ENCODE results near the gene CNTN4. TPM values are rescaled to one million over a fixed set of nuclear protein-coding genes. Genes with fewer than 3 reads are reported as not detected.
A peak's percentile ranks its signal among the peaks of the same experiment; 100 is the strongest.

CNTN4 gene
- total and polyA plus RNA-seq, 4 donors = 1.2 to 3.8 (median 2.6) TPM

DNA sequence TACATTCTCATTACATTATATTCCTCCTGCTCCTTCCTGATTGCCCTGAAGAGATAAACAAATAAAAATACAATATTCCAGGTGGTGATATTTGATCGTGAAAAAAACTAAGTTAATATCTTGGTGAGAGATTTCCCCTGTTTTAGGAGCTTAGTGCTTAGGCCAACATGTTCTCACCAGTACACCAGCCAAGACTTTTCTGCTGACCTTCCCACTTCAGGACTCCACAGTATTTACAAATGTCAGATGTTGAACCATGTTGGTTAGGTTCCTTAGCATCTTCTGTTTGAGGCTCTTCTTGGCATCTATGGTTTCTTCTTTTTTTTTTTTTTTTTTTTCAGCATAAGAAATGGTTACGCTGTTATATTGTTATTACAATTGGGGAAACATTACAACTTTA, 764.5 kb downstream of the CNTN4 start:
- Histone ChIP-seq H3K27me3 (ENCODE audit: control insufficient read depth in 4 of 4, insufficient read depth in 4 of 4, low read length in 3 of 4) (no peaks in the 10 kb centered on the region), H3K27ac (ENCODE audit: low read depth in 1 of 2, low read length in 2 of 2) (peak overlapping the region; percentile 70 to 72), H3K4me1 (ENCODE audit: control insufficient read depth in 4 of 4, insufficient read depth in 4 of 4, low read length in 3 of 4) (peaks cover 4 to 38% (median 23%) of the 10 kb centered on the region in 4 donors), H3K4me3 (ENCODE audit: low read depth in 1 of 3, low read length in 3 of 3) (no peak overlapping the region), H3K9ac (ENCODE audit: low read depth in 1 of 2, low read length in 2 of 2) (no peak overlapping the region), H3K36me3 (ENCODE audit: control insufficient read depth in 4 of 4, insufficient read depth in 3 of 4, low read depth in 1 of 4, low read length in 3 of 4) (no peaks in the 10 kb centered on the region), H3K9me3 (ENCODE audit: control insufficient read depth in 4 of 4, low read length in 3 of 4) (no peaks in the 10 kb centered on the region)
- no peak for DNase-seq (ENCODE audit: low spot score)
- no peak for TF ChIP-seq GABPA (IDR thresholded peaks at IDR 0.05 in 1 of 2, conservative IDR thresholded peaks at IDR 0.05 in 1 of 2)
- TF ChIP-seq YY1 (IDR thresholded peaks at IDR 0.05) = no peak
- no peak for TF ChIP-seq JUND (IDR thresholded peaks at IDR 0.05)
- TF ChIP-seq, protein P1, sequence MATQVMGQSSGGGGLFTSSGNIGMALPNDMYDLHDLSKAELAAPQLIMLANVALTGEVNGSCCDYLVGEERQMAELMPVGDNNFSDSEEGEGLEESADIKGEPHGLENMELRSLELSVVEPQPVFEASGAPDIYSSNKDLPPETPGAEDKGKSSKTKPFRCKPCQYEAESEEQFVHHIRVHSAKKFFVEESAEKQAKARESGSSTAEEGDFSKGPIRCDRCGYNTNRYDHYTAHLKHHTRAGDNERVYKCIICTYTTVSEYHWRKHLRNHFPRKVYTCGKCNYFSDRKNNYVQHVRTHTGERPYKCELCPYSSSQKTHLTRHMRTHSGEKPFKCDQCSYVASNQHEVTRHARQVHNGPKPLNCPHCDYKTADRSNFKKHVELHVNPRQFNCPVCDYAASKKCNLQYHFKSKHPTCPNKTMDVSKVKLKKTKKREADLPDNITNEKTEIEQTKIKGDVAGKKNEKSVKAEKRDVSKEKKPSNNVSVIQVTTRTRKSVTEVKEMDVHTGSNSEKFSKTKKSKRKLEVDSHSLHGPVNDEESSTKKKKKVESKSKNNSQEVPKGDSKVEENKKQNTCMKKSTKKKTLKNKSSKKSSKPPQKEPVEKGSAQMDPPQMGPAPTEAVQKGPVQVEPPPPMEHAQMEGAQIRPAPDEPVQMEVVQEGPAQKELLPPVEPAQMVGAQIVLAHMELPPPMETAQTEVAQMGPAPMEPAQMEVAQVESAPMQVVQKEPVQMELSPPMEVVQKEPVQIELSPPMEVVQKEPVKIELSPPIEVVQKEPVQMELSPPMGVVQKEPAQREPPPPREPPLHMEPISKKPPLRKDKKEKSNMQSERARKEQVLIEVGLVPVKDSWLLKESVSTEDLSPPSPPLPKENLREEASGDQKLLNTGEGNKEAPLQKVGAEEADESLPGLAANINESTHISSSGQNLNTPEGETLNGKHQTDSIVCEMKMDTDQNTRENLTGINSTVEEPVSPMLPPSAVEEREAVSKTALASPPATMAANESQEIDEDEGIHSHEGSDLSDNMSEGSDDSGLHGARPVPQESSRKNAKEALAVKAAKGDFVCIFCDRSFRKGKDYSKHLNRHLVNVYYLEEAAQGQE (IDR thresholded peaks at IDR 0.05) = no peak
- no peak for TF ChIP-seq HNF4A (conservative IDR thresholded peaks at IDR 0.05)
- 55% methylated on average over 2 of the region's 2 CpGs for WGBS

GRCh38 chr3:2869905-2870304, 771.2 kb downstream of the CNTN4 start:
- Histone ChIP-seq H3K27ac (ENCODE audit: low read depth in 1 of 2, low read length in 2 of 2) (peak overlapping the region in 1 of 2 donors; percentile 43), H3K4me3 (ENCODE audit: low read depth in 1 of 3, low read length in 3 of 3) (no peak overlapping the region), H3K9ac (ENCODE audit: low read depth in 1 of 2, low read length in 2 of 2) (no peak overlapping the region), H3K36me3 (ENCODE audit: control insufficient read depth in 4 of 4, insufficient read depth in 3 of 4, low read depth in 1 of 4, low read length in 3 of 4) (no peaks in the 10 kb centered on the region), H3K4me1 (ENCODE audit: control insufficient read depth in 4 of 4, insufficient read depth in 4 of 4, low read length in 3 of 4) (peaks cover 0 to 20% (median 6%) of the 10 kb centered on the region in 4 donors), H3K9me3 (ENCODE audit: control insufficient read depth in 4 of 4, low read length in 3 of 4) (no peaks in the 10 kb centered on the region), H3K27me3 (ENCODE audit: control insufficient read depth in 4 of 4, insufficient read depth in 4 of 4, low read length in 3 of 4) (no peaks in the 10 kb centered on the region)
- DNase-seq (ENCODE audit: low spot score) = no peak
- TF ChIP-seq ZBTB33 (IDR thresholded peaks at IDR 0.05) (no peak), TAF1 (conservative IDR thresholded peaks at IDR 0.05) (no peak), CTCF (IDR thresholded peaks at IDR 0.05; ENCODE audit: low read depth, low read length, missing input control) (no peak), NR2F2 (IDR thresholded peaks at IDR 0.05) (no peak)
- 38% methylated on average over 1 of the region's 1 CpG for WGBS

DNA sequence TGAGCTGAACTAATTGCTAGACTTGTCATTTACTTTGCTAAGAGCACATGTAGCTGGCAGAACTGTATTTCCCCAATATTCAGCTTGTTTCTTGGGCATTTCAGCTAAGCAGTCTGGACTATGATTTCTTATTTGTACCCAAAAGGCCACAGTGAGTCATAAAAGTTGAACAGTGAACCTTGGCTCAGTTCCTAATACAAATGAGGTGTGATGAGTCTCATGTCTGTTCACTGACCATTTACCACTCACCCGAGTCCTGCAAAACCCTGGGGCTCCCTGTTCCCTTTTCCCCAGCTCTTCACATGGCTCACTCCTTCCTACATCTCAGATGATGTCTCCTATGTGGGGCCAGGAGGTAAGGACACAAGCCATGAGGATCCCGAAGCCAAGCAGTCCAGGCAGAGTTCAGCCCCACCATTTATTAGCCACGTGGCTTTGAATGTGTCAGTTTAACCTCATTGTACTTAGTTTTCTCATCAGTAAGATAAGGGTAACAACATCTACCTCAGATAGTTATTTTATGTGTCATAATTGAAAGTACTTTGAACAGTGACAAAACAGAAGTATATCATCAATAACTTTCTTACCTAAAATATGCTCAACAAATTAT, 772.2 kb downstream of the CNTN4 start:
- Histone ChIP-seq H3K27me3 (ENCODE audit: control insufficient read depth in 4 of 4, insufficient read depth in 4 of 4, low read length in 3 of 4) (no peaks in the 10 kb centered on the region), H3K9me3 (ENCODE audit: control insufficient read depth in 4 of 4, low read length in 3 of 4) (no peaks in the 10 kb centered on the region), H3K36me3 (ENCODE audit: control insufficient read depth in 4 of 4, insufficient read depth in 3 of 4, low read depth in 1 of 4, low read length in 3 of 4) (no peaks in the 10 kb centered on the region), H3K27ac (ENCODE audit: low read depth in 1 of 2, low read length in 2 of 2) (peak overlapping the region; percentile 43 to 49), H3K4me3 (ENCODE audit: low read depth in 1 of 3, low read length in 3 of 3) (no peak overlapping the region), H3K9ac (ENCODE audit: low read depth in 1 of 2, low read length in 2 of 2) (no peak overlapping the region), H3K4me1 (ENCODE audit: control insufficient read depth in 4 of 4, insufficient read depth in 4 of 4, low read length in 3 of 4) (peaks cover 0 to 20% (median 6%) of the 10 kb centered on the region in 4 donors)
- WGBS = 26% methylated on average over 3 of the region's 3 CpGs
- no peak for DNase-seq (ENCODE audit: low spot score)
- no peak for TF ChIP-seq GABPA (IDR thresholded peaks at IDR 0.05 in 1 of 2, conservative IDR thresholded peaks at IDR 0.05 in 1 of 2)
- no peak for TF ChIP-seq FOXA2 (IDR thresholded peaks at IDR 0.05)
- peak; percentile 37 for TF ChIP-seq SP1 (IDR thresholded peaks at IDR 0.05)
- TF ChIP-seq MAX (IDR thresholded peaks at IDR 0.05) = peak; percentile 55
- TF ChIP-seq HNF4G (IDR thresholded peaks at IDR 0.05) = no peak
- peak in 1 of 2 donors; percentile 68 for TF ChIP-seq RXRA (IDR thresholded peaks at IDR 0.05)
- no peak for TF ChIP-seq ZBTB33 (IDR thresholded peaks at IDR 0.05)
- no peak for TF ChIP-seq CTCF (IDR thresholded peaks at IDR 0.05; ENCODE audit: low read depth, low read length, missing input control)

Measured in liver (tissue), 9 donors.